Omental fat pad (tissue), 4 donors: ENCODE results near the gene PRR33. TPM values are rescaled to one million over a fixed set of nuclear protein-coding genes. Genes with fewer than 3 reads are reported as not detected.

Source experiments
- ATAC-seq: fragments of 150-250 bp; one replicate; pipeline ENCODE4 v1.9.1; 2016; ENCODE audit warnings: mild to moderate bottlenecking, moderate library complexity; ENCODE audit not compliant: low FRiP score
- DNase-seq: peaks from one replicate; pipeline ENCODE4 v3.0.0-alpha.2; 2019; ENCODE audit warnings: low spot score
- CTCF ChIP-seq, 3 donors: fragments of 450-650 bp; IDR thresholded peaks; one replicate each; pipeline ENCODE4 v1.5.1; 2016 to 2017; ENCODE audit warnings: antibody characterized with exemption in 3 of 3, mild to moderate bottlenecking in 3 of 3, moderate library complexity in 2 of 3
- total RNA-seq, 4 donors: library from RNA; depleted of rRNA; stranded (reverse); fragments of >200 nt; gene quantifications; one replicate each; pipeline ENCODE4 v1.1.0, GENCODE V29; 2016

Gene PRR33
- total RNA-seq, 4 donors from 2014 or later = not detected

GRCh38 chr11:1856306-1857005 is 35.2 kb downstream of the PRR33 start:
- no peak for TF ChIP-seq CTCF (IDR thresholded peaks at IDR 0.05)
- ATAC-seq = no peak
- no peak for DNase-seq

- DNase-seq (no peak), ATAC-seq (no peak)
- no peak for TF ChIP-seq CTCF (IDR thresholded peaks at IDR 0.05)
Measured at GRCh38 chr11:1855886-1856265, 35.8 kb downstream of the PRR33 start.

GRCh38 chr11:1854949-1855885 is 36.5 kb downstream of the PRR33 start:
- no peak for TF ChIP-seq CTCF (IDR thresholded peaks at IDR 0.05)
- ATAC-seq (no peak), DNase-seq (no peak)

- ATAC-seq = no peak
- DNase-seq = no peak
- no peak for TF ChIP-seq CTCF (IDR thresholded peaks at IDR 0.05)
Measured at GRCh38 chr11:1854132-1854948, 37.4 kb downstream of the PRR33 start.

GRCh38 chr11:1853376-1854131 is 38.1 kb downstream of the PRR33 start:
- no peak for ATAC-seq
- no peak for DNase-seq
- no peak for TF ChIP-seq CTCF (IDR thresholded peaks at IDR 0.05)

- DNase-seq (no peak), ATAC-seq (no peak)
- TF ChIP-seq CTCF (IDR thresholded peaks at IDR 0.05) = no peak
Measured at GRCh38 chr11:1852877-1853276, 38.8 kb downstream of the PRR33 start, which contains the start of gene LSP1. LSP1 (plus strand) TSS chr11:1853084; CDS start chr11:1853145, 61 bp downstream.
